ENCODE results near the gene OTULIN. TPM values are rescaled to one million over a fixed set of nuclear protein-coding genes. Genes with fewer than 3 reads are reported as not detected.

Gene OTULIN
- total and polyA plus RNA-seq, 8 donors, result 17.0 to 34.3 (median 21.4) TPM

GRCh38 chr5:14650052-14650451 is 14.5 kb upstream of the OTULIN start:
- no peak overlapping the region for H3K4me3 ChIP-seq
- H3K27ac ChIP-seq, result no peak overlapping the region
- TF ChIP-seq CTCF (IDR thresholded peaks at IDR 0.05), result no peak
- H3K36me3 ChIP-seq, result no peaks in the 10 kb centered on the region
- H3K9me3 ChIP-seq, result no peaks in the 10 kb centered on the region
- peaks cover 0 to 6% of the 10 kb centered on the region in 2 donors for H3K4me1 ChIP-seq
- no peak for ATAC-seq
- intact Hi-C loops (cut with DNase I), result no loop called here
- no peak for DNase-seq
- H3K27me3 ChIP-seq, result peaks cover 0 to 5% of the 10 kb centered on the region in 2 donors

GRCh38 chr5:14655146-14655741 is 9.3 kb upstream of the OTULIN start:
- Histone ChIP-seq H3K4me3 (no peak overlapping the region), H3K27ac (no peak overlapping the region), H3K4me1 (no peaks in the 10 kb centered on the region), H3K36me3 (no peaks in the 10 kb centered on the region), H3K27me3 (no peaks in the 10 kb centered on the region), H3K9me3 (no peaks in the 10 kb centered on the region)
- intact Hi-C loops (cut with DNase I), result no loop called here
- no peak for TF ChIP-seq CTCF (IDR thresholded peaks at IDR 0.05)
- ATAC-seq (no peak), DNase-seq (no peak)

- Histone ChIP-seq H3K9me3 (no peaks in the 10 kb centered on the region), H3K27ac (no peak overlapping the region), H3K4me1 (no peaks in the 10 kb centered on the region), H3K36me3 (no peaks in the 10 kb centered on the region), H3K27me3 (no peaks in the 10 kb centered on the region), H3K4me3 (no peak overlapping the region)
- ATAC-seq (no peak), DNase-seq (no peak)
- TF ChIP-seq CTCF (IDR thresholded peaks at IDR 0.05), result no peak
- intact Hi-C loops (cut with DNase I), result no loop called here
These were observed 7.6 kb upstream of the OTULIN start for GRCh38 chr5:14656898-14657297.

- intact Hi-C loops (cut with DNase I), result no loop called here
- DNase-seq (no peak), ATAC-seq (no peak)
- Histone ChIP-seq H3K9me3 (no peaks in the 10 kb centered on the region), H3K27me3 (no peaks in the 10 kb centered on the region), H3K27ac (no peak overlapping the region), H3K36me3 (no peaks in the 10 kb centered on the region), H3K4me3 (no peak overlapping the region), H3K4me1 (peaks cover 0 to 8% of the 10 kb centered on the region in 2 donors)
- TF ChIP-seq CTCF (IDR thresholded peaks at IDR 0.05), result no peak
These were observed 4.5 kb upstream of the OTULIN start for GRCh38 chr5:14659821-14660607.

GRCh38 chr5:14660833-14661232 is 3.7 kb upstream of the OTULIN start:
- Histone ChIP-seq H3K9me3 (no peaks in the 10 kb centered on the region), H3K27me3 (no peaks in the 10 kb centered on the region), H3K4me1 (peaks cover 0 to 15% of the 10 kb centered on the region in 2 donors), H3K27ac (no peak overlapping the region), H3K4me3 (no peak overlapping the region), H3K36me3 (no peaks in the 10 kb centered on the region)
- DNase-seq, result no peak
- TF ChIP-seq CTCF (IDR thresholded peaks at IDR 0.05), result no peak
- ATAC-seq, result no peak
- intact Hi-C loops (cut with DNase I), result no loop called here

Measured in left lung (tissue), 10 donors.